Tibial nerve (tissue), 3 donors: ENCODE measurements around the gene SV2B.

Experiments used
- CTCF ChIP-seq, 5 experiments: fragments of 200-600 bp in 3 of 5; fragments of 450-650 bp in 2 of 5; sonication (generic) in 3 of 5; IDR thresholded peaks; one replicate each; pipeline ENCODE4 v1.5.1; 2016 to 2019; ENCODE audit warnings: antibody characterized with exemption in 5 of 5, mild to moderate bottlenecking in 3 of 5, moderate library complexity in 2 of 5
- POLR2A ChIP-seq, 2 donors: fragments of 450-650 bp; IDR thresholded peaks; one replicate each; pipeline ENCODE4 v1.6.1; 2017; ENCODE audit warnings: antibody characterized with exemption in 2 of 2, mild to moderate bottlenecking in 2 of 2, moderate library complexity in 2 of 2

- no peak for TF ChIP-seq POLR2A (IDR thresholded peaks at IDR 0.05)
- TF ChIP-seq CTCF (IDR thresholded peaks at IDR 0.05): no peak
Observed at GRCh38 chr15:91306144-91306543, 206.1 kb downstream of the SV2B start.
